Fibroblast of lung (primary cell): ENCODE measurements around the gene HDAC2.

ENCODE experiments used
- CTCF ChIP-seq, 2 donors: IDR thresholded peaks in 1 of 2; conservative IDR thresholded peaks in 1 of 2; 1 replicate in 1 of 2; 2 replicates in 1 of 2; pipeline ENCODE4 v1.5.1; 2011 to 2012; ENCODE audit warnings: low read length in 2 of 2, control low read depth in 1 of 2, inconsistent platforms in 1 of 2, low read depth in 1 of 2, mild to moderate bottlenecking in 1 of 2
- EZH2 ChIP-seq: IDR thresholded peaks from 2 replicates; pipeline ENCODE4 v1.5.1; 2012; ENCODE audit warnings: low read length, control low read depth, mild to moderate bottlenecking; ENCODE audit errors: missing control alignments

- TF ChIP-seq CTCF (conservative IDR thresholded peaks at IDR 0.05 in 1 of 2, IDR thresholded peaks at IDR 0.05 in 1 of 2; ENCODE audit: low read depth in 1 of 2, low read length in 2 of 2) (no peak), EZH2 (no peak)
Measured at GRCh38 chr6:114001354-114001753, 30.4 kb upstream of the HDAC2 start.
